Left ventricle myocardium inferior (tissue), 1 donor: ENCODE measurements around the gene TAF8. TPM values are rescaled to one million over a fixed set of nuclear protein-coding genes. Genes with fewer than 3 reads are reported as not detected.
A peak's percentile ranks its signal among the peaks of the same experiment; 100 is the strongest.

Experiments
- DNase-seq: peaks from one replicate; pipeline ENCODE4 v3.0.0-alpha.2; 2020
- H3K27ac ChIP-seq: fragments of 200-600 bp; replicated peaks from 2 replicates; pipeline ENCODE4 v1.8.0; 2021
- H3K27me3 ChIP-seq: fragments of 200-600 bp; 2 replicates; pipeline ENCODE4 v1.8.0; 2021; ENCODE audit warnings: low read depth
- H3K36me3 ChIP-seq: fragments of 200-600 bp; 2 replicates; pipeline ENCODE4 v1.8.0; 2021
- H3K4me1 ChIP-seq: fragments of 200-600 bp; 2 replicates; pipeline ENCODE4 v1.8.0; 2021
- H3K4me3 ChIP-seq: fragments of 200-600 bp; 2 replicates; pipeline ENCODE4 v1.8.0; 2021; ENCODE audit warnings: mild to moderate bottlenecking, moderate library complexity
- H3K9me3 ChIP-seq: fragments of 200-600 bp; replicated peaks from 2 replicates; pipeline ENCODE4 v1.8.0; 2021
- intact Hi-C: fragments of 100-400 bp; cut with micrococcal nuclease; formaldehyde crosslinking; loops from one replicate; pipeline ENCODE4 v1.11.0; 2022
- total RNA-seq: library from RNA; stranded (reverse); fragmentation: NEBNext Ultra II Directional; extraction: Animal tissue kit (Norgen Biotek cat#: 25700); gene quantifications from one replicate; pipeline ENCODE4 v1.2.1, GENCODE V29; 2021
- TF ChIP-seq, protein P1 (sequence below): fragments of 200-600 bp; IDR thresholded peaks from 2 replicates; pipeline ENCODE4 v1.8.0; 2021; ENCODE audit warnings: antibody characterized with exemption, mild to moderate bottlenecking, borderline replicate concordance
- donor health status: DM: no; HTN: yes; CAD: no; lungs with severe emphysema.

The TAF8 gene
- total RNA-seq, 1 donor from 2014 or later, result 28.5 TPM

DNA sequence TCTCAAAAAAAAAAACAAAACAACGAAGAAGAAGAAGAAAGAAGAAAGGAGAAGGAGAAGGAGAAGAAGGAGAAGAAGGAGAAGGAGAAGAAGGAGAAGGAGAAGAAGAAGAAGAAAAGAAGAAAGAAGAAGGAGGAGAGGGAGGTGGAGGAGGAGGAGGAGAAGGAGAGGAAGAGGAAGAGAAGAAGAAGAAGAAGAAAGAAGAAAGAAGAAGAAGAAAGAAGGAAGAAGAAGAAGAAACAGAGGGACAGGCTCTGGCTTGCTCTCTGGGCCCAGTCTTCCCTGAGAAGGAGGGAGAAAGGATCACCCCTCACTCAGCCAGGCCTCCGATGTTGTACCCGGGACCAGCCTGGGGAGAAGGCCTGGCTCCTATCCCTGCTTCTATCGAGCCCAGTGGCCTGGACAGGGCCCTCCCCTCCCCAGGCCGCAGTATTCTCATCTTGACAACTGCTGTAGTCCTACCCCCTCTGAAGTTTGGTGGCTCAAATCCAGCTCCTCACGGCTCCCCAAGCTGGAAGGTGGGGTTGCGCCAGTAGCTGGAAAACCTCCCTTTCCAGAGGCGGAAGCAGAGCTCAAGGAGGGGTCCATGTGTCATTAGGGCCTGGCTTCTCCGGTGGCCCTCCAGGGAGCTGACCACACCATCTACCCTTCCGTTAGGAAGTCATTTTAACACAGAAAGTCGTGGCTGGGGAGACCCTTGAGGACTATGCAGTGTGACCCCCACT lies 73.2 kb downstream of the TAF8 start:
- intact Hi-C loops, result no loop called here
- Histone ChIP-seq H3K4me1 (peaks cover 22% of the 10 kb centered on the region), H3K27ac (peak overlapping the region; percentile 66), H3K27me3 (no peaks in the 10 kb centered on the region), H3K36me3 (no peaks in the 10 kb centered on the region), H3K9me3 (no peaks in the 10 kb centered on the region), H3K4me3 (no peak overlapping the region)
- TF ChIP-seq, protein P1, sequence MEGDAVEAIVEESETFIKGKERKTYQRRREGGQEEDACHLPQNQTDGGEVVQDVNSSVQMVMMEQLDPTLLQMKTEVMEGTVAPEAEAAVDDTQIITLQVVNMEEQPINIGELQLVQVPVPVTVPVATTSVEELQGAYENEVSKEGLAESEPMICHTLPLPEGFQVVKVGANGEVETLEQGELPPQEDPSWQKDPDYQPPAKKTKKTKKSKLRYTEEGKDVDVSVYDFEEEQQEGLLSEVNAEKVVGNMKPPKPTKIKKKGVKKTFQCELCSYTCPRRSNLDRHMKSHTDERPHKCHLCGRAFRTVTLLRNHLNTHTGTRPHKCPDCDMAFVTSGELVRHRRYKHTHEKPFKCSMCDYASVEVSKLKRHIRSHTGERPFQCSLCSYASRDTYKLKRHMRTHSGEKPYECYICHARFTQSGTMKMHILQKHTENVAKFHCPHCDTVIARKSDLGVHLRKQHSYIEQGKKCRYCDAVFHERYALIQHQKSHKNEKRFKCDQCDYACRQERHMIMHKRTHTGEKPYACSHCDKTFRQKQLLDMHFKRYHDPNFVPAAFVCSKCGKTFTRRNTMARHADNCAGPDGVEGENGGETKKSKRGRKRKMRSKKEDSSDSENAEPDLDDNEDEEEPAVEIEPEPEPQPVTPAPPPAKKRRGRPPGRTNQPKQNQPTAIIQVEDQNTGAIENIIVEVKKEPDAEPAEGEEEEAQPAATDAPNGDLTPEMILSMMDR, result no peak
- DNase-seq, result no peak

DNA sequence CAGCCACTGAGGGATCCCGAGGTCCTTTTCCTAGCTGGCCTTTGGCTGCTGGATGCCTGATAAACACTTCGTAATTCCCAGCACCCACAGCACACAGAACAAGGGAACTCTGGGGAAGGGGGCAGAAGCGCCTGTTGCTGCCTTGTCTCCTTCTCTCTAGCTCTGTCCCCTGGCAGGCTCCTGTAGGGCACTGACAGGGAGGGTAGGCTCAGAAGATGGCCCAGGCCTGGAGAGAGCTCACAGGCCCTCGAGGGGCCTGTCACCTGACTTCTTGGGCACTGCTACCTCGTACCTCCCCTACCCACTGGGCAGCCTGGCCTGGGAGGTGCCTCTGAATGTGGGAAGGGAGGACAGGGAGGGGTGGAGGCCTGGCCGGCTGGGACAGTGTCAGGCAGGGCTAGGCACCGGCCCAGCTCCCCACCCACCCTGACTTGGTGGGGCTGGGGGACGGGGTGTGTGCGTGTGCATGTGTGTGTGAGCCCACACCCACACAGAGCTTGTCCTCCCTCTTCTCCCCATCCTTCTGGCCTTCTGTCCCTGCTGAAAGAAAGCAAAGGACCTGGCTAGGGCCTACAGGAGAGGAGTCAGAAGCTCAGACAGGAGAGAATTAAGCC lies 74.0 kb downstream of the TAF8 start:
- TF ChIP-seq, protein P1, result no peak
- no peaks in the 10 kb centered on the region for H3K36me3 ChIP-seq
- H3K4me1 ChIP-seq, result peaks cover 26% of the 10 kb centered on the region
- H3K9me3 ChIP-seq, result no peaks in the 10 kb centered on the region
- no peaks in the 10 kb centered on the region for H3K27me3 ChIP-seq
- peak overlapping the region; percentile 66 for H3K27ac ChIP-seq
- intact Hi-C loops, result no loop called here
- H3K4me3 ChIP-seq, result no peak overlapping the region
- no peak for DNase-seq

DNA sequence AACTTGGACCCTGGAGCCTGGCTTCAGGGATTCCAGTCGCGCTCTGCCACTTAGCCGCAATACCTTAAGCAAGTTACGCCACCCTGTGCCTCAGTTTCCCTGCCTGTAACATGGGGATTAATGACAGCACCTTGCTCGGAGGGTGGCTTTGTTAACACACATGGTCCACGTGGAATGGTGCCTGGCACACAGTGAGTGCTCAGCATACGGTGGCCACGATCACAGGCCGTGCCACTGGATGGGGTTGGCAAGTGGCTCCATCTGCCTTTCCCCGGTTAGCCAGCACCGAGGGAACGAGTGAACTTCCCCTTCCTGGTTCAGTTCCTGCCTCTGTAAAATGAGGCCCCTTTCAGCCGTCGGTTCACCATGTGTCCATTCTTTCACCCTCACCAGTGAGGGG lies 74.9 kb downstream of the TAF8 start:
- no peaks in the 10 kb centered on the region for H3K27me3 ChIP-seq
- intact Hi-C loops, result no loop called here
- no peaks in the 10 kb centered on the region for H3K36me3 ChIP-seq
- no peaks in the 10 kb centered on the region for H3K9me3 ChIP-seq
- H3K4me1 ChIP-seq, result peaks cover 28% of the 10 kb centered on the region
- TF ChIP-seq, protein P1, result no peak
- no peak for DNase-seq
- H3K27ac ChIP-seq, result no peak overlapping the region
- no peak overlapping the region for H3K4me3 ChIP-seq

DNA sequence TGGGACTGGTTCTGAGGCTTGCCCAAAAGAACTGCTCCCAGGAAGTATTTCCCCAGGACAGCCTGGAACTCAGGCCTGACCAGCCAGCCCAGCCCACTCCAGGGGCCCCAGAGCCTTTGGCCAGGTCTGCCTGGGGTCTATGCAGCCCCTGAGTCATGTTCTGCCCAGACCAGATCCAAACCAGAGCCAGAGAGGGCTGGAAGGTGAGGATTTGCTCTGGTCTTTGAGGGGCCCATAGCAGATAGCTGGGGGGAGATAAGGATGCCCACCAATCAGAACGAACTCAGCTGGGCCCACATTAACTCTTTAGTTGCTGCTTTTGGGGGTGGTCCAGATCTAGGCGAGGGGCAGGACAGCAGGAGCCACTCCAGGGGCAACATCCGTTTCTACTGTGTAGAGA lies 75.3 kb downstream of the TAF8 start:
- H3K4me3 ChIP-seq, result no peak overlapping the region
- intact Hi-C loops, result no loop called here
- H3K27me3 ChIP-seq, result no peaks in the 10 kb centered on the region
- peaks cover 28% of the 10 kb centered on the region for H3K4me1 ChIP-seq
- no peak for DNase-seq
- H3K9me3 ChIP-seq, result no peaks in the 10 kb centered on the region
- TF ChIP-seq, protein P1, result no peak
- H3K27ac ChIP-seq, result no peak overlapping the region
- no peaks in the 10 kb centered on the region for H3K36me3 ChIP-seq

DNA sequence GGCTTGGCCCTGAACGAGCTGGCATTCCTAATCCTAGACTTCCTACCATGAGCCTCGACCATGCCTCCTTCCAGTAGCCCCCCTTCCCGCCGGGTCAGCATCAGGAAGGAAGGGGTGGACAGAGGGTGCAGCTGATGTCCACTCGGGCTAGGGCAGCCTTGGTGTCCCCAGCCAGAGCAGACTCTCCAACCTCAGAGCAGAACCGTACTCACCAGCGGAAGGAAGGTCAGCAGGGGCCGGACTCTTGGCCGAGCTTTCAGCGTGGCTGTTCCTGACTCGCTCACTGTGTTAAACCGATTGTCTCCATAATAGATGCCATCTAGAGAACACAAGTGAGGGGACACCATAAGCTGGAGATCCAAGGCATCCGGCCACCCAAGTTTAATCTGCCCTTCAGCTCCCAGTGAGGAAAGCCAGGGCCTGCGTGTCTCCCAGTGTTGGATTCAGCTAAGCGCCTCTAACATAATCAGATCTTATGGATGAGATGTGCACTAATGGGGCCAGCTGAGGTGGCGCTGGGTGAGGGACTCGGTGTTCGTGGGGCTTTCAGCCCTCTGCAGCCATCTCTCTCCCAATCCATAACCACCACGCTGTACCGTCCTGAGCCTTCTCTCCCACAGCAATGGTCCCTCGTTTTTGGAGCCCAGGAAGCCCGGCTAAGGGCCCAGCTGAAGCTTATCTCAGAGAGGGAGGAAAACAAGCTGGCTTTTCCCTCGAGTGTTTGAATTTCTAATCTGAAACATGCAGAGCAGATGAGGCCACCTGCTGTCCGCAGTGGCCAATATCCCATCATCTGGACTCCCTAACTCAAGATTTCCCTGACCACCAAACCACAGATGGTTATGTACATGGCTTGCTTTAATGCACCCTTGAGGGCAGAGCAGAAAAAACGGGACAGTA lies 78.4 kb downstream of the TAF8 start:
- DNase-seq, result no peak
- no peaks in the 10 kb centered on the region for H3K9me3 ChIP-seq
- no peaks in the 10 kb centered on the region for H3K27me3 ChIP-seq
- TF ChIP-seq, protein P1, result no peak
- intact Hi-C loops, result no loop called here
- H3K36me3 ChIP-seq, result no peaks in the 10 kb centered on the region
- peak overlapping the region; percentile 11 for H3K4me3 ChIP-seq
- peak overlapping the region; percentile 60 for H3K27ac ChIP-seq
- H3K4me1 ChIP-seq, result peaks cover 26% of the 10 kb centered on the region
